ENCODE results near the gene ZDHHC3.

The ZDHHC3 gene

GRCh38 chr3:44976002-44976815 is at the start of gene ZDHHC3, which contains the start of gene EXOSC7:
Gene ZDHHC3 (minus strand): TSS chr3:44976174. CDS start chr3:44959436, 16,738 bp downstream.
Gene EXOSC7 (plus strand): TSS chr3:44976244. CDS start chr3:44976278, 34 bp downstream.
- DNase-seq: peak; percentile 86

- DNase-seq: no peak
These were observed 48.7 kb upstream of the ZDHHC3 start for GRCh38 chr3:45024542-45025255.

GRCh38 chr3:45023675-45024074 is 47.7 kb upstream of the ZDHHC3 start:
- no peak for DNase-seq

- no peak for DNase-seq
These were observed 45.7 kb upstream of the ZDHHC3 start for GRCh38 chr3:45021524-45022297.

- no peak for DNase-seq
These were observed 44.6 kb upstream of the ZDHHC3 start for GRCh38 chr3:45020534-45020933.

- DNase-seq: no peak
These were observed 41.8 kb upstream of the ZDHHC3 start for GRCh38 chr3:45017821-45018220.

- DNase-seq: no peak
These were observed 40.9 kb upstream of the ZDHHC3 start for GRCh38 chr3:45016916-45017315.

- no peak for DNase-seq
These were observed 36.6 kb upstream of the ZDHHC3 start for GRCh38 chr3:45012577-45012976.

GRCh38 chr3:45011756-45012508 is 36.0 kb upstream of the ZDHHC3 start:
- DNase-seq: no peak

- DNase-seq: no peak
These were observed 34.9 kb upstream of the ZDHHC3 start for GRCh38 chr3:45010811-45011333.

- DNase-seq: no peak
These were observed 33.9 kb upstream of the ZDHHC3 start for GRCh38 chr3:45009868-45010267.

GRCh38 chr3:45008117-45008516 is 32.1 kb upstream of the ZDHHC3 start:
- DNase-seq: no peak

GRCh38 chr3:45007091-45007490 is 31.1 kb upstream of the ZDHHC3 start:
- no peak for DNase-seq

GRCh38 chr3:45003859-45004258 is 27.9 kb upstream of the ZDHHC3 start:
- no peak for DNase-seq

GRCh38 chr3:45003406-45003805 is 27.4 kb upstream of the ZDHHC3 start:
- no peak for DNase-seq

GRCh38 chr3:45002720-45003119 is 26.7 kb upstream of the ZDHHC3 start:
- DNase-seq: no peak

GRCh38 chr3:45002139-45002660 is 26.2 kb upstream of the ZDHHC3 start:
- DNase-seq: no peak

GRCh38 chr3:45001738-45002137 is 25.8 kb upstream of the ZDHHC3 start:
- DNase-seq: no peak

GRCh38 chr3:45000823-45001222 is 24.8 kb upstream of the ZDHHC3 start:
- DNase-seq: no peak

GRCh38 chr3:44999782-45000181 is 23.8 kb upstream of the ZDHHC3 start:
- DNase-seq: no peak

GRCh38 chr3:44996556-44996969 is 20.6 kb upstream of the ZDHHC3 start:
- no peak for DNase-seq

- no peak for DNase-seq
These were observed 19.3 kb upstream of the ZDHHC3 start for GRCh38 chr3:44995142-44995770.
